K562 (cell line): Measurements from ENCODE around the gene SS18L1. TPM values are rescaled to one million over a fixed set of nuclear protein-coding genes. Genes with fewer than 3 reads are reported as not detected.

Experiments
- CCNT2 ChIP-seq: IDR thresholded peaks from 2 replicates; pipeline ENCODE4 v1.6.1; 2011; ENCODE audit warnings: borderline replicate concordance, low read depth, mild to moderate bottlenecking, moderate library complexity, mixed read lengths, low read length; ENCODE audit not compliant: insufficient read length; ENCODE audit errors: extremely low read depth
- CREM ChIP-seq: IDR thresholded peaks from 2 replicates; pipeline ENCODE4 v1.6.1; 2014; ENCODE audit warnings: antibody characterized with exemption, low read depth
- CTBP1 ChIP-seq: fragments of 450-650 bp; IDR thresholded peaks from 2 replicates; pipeline ENCODE4 v1.6.1; 2016; ENCODE audit warnings: borderline replicate concordance
- EGR1 ChIP-seq: fragments of 450-650 bp; conservative IDR thresholded peaks from 2 replicates; pipeline ENCODE4 v1.6.1; 2017; ENCODE audit warnings: mild to moderate bottlenecking
- MTA3 ChIP-seq: fragments of 450-650 bp; formaldehyde crosslinking; IDR thresholded peaks from 2 replicates; pipeline ENCODE4 v1.6.1; 2017; ENCODE audit warnings: mild to moderate bottlenecking, borderline replicate concordance
- NR4A1 ChIP-seq, 2 experiments: fragments of 250-450 bp in 1 of 2; fragments of 450-650 bp in 1 of 2; sonication (Bioruptor Pico) in 1 of 2; IDR thresholded peaks; 2 replicates each; pipeline versions ENCODE4 v1.4.0 to v1.6.1; 2016 to 2020; ENCODE audit warnings: mild to moderate bottlenecking in 2 of 2, missing compliant biosample characterization in 1 of 2, missing genetic modification characterization in 1 of 2, moderate library complexity in 1 of 2
- OTX1 ChIP-seq: fragments of 450-650 bp; formaldehyde crosslinking; IDR thresholded peaks from 2 replicates; pipeline ENCODE4 v1.4.0; 2022; ENCODE audit warnings: mild to moderate bottlenecking
- PHF8 ChIP-seq: fragments of 200-600 bp; sonication (generic); IDR thresholded peaks from 2 replicates; pipeline ENCODE4 v1.6.1; 2012; ENCODE audit warnings: mixed run types, mild to moderate bottlenecking, inconsistent platforms, low read length, moderate library complexity, borderline replicate concordance
- PRPF4 ChIP-seq: fragments of 200-400 bp; formaldehyde crosslinking; IDR thresholded peaks from one replicate; pipeline ENCODE4 v1.6.1; 2017; ENCODE audit warnings: low read length, low read depth, mild to moderate bottlenecking; ENCODE audit not compliant: insufficient read depth, poor library complexity, severe bottlenecking
- YY1 ChIP-seq, 3 experiments: IDR thresholded peaks; 2 replicates each; pipeline ENCODE4 v1.6.1; 2011; ENCODE audit warnings: low read length in 2 of 3, mild to moderate bottlenecking in 2 of 3, moderate library complexity in 2 of 3, borderline replicate concordance in 1 of 3, control low read depth in 1 of 3, low read depth in 1 of 3; ENCODE audit not compliant: insufficient read depth in 3 of 3, insufficient replicate concordance in 2 of 3, control insufficient read depth in 1 of 3, insufficient read length in 1 of 3; ENCODE audit errors: extremely low read depth in 1 of 3
- ZFX ChIP-seq: sonication (generic); formaldehyde crosslinking; IDR thresholded peaks from 2 replicates; pipeline ENCODE4 v1.8.0; 2022; ENCODE audit warnings: mild to moderate bottlenecking, missing genetic modification reagents, moderate library complexity
- ZNF24 ChIP-seq: fragments of 450-650 bp; IDR thresholded peaks from 2 replicates; pipeline ENCODE4 v1.6.1; 2016
- ZNF79 ChIP-seq: fragments of 250-450 bp; sonication (Bioruptor Pico); IDR thresholded peaks from 2 replicates; pipeline ENCODE4 v1.4.0; 2020; ENCODE audit warnings: low read depth, mild to moderate bottlenecking, moderate library complexity
- polyA plus RNA-seq, 8 experiments: library from polyadenylated mRNA; depleted of rRNA in 4 of 8; stranded (reverse) in 5 of 8; unstranded in 3 of 8; fragments of >200 nt; fragmentation: Nextera tagmentation in 2 of 8; fragmentation: Illumina TruSeq in 1 of 8; extraction: Ambion mirVana in 2 of 8; extraction: Trizol in 1 of 8; gene quantifications; 2 replicates each; pipeline versions ENCODE4 v1.2.1 to v1.2.3, GENCODE V29; 2011 to 2014; ENCODE audit warnings: inconsistent platforms in 1 of 8, missing spikeins in 1 of 8
- total RNA-seq, 7 experiments: library from RNA; depleted of rRNA in 6 of 7; stranded (reverse); fragments of >200 nt in 6 of 7; fragmentation: Illumina TruSeq in 2 of 7; extraction: Trizol in 2 of 7; gene quantifications; 2 replicates each; pipeline versions ENCODE4 v1.2.1 to v1.2.3, GENCODE V29; 2011 to 2021; ENCODE audit warnings: low replicate concordance in 1 of 7
- TF ChIP-seq, protein P1 (sequence below), 2 experiments: fragments of 450-650 bp; conservative IDR thresholded peaks; 2 replicates each; pipeline ENCODE4 v1.6.1; 2017; ENCODE audit warnings: mild to moderate bottlenecking in 2 of 2, moderate library complexity in 2 of 2
- TF ChIP-seq, protein P2 (sequence below): fragments of 450-650 bp; formaldehyde crosslinking; IDR thresholded peaks from 2 replicates; pipeline ENCODE4 v1.4.0; 2020; ENCODE audit warnings: mild to moderate bottlenecking
- TF ChIP-seq, protein P3 (sequence below), 2 experiments: IDR thresholded peaks; 2 replicates each; pipeline ENCODE4 v1.6.1; 2011; ENCODE audit warnings: borderline replicate concordance in 1 of 2, control low read depth in 1 of 2, low read depth in 1 of 2, low read length in 1 of 2, mild to moderate bottlenecking in 1 of 2, mixed read lengths in 1 of 2, moderate library complexity in 1 of 2; ENCODE audit not compliant: insufficient read depth in 1 of 2, insufficient read length in 1 of 2, poor library complexity in 1 of 2, severe bottlenecking in 1 of 2; ENCODE audit errors: extremely low read depth in 1 of 2
- TF ChIP-seq, protein P4 (sequence below): fragments of 450-650 bp; IDR thresholded peaks from 2 replicates; pipeline ENCODE4 v1.6.1; 2018; ENCODE audit not compliant: partially characterized antibody

The SS18L1 gene
- total and polyA plus RNA-seq, 9 of the 15 experiments (the other 6 are each of a cell fraction or from before 2014, with no cell fraction given): 2.7 to 28.3 (median 15.1) TPM

DNA sequence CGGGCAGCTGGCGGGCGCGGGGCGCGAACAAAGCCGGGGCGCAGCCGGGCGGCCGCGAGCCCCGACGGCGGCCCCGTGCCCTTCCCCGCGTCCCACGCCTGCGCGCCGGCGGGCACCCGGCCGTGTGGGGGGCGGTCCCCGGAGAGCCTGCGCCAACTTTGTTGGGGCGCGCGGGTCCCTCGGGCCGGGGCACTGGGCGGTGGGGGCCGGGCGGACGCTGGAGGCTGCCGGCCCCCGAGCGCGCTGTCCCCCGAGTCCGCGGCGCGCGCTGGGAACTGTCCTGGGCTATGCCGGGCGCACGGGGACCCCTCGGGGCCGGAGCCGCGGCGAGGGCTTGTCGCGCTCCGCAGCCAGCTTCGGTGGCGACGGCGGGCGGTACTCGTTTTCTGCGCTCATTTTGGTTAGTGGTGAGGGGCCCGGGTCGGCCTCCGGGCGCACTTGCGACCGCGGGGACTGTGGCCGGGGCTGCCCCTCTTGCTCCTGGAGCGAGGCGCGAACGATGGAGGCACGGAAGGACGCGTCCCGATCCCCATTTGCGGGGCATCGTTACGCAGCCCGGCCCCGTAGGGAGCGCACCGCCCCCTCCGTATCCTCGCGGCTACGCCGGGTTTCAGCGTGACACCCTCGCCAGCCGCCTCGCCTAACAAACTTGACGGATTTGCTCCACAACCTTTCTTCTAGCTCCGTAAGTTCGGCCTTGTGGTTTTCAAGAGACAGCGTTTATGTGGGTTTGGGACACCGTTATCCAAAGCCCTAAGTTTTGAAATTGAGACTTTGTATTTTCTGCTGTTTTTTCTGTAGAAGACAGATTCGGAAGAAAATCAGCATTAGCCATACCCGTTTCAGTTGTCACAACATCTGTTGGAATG lies 622 bp downstream of the SS18L1 start (continued):
- TF ChIP-seq PRPF4 (peak; percentile 5), PHF8 (peak; percentile 34; the same call in 1 of the 2 replicates), CREM (peak; percentile 55; the same call in 1 of the 2 replicates), NR4A1 (CRISPR knock-in tag; IDR thresholded peaks at IDR 0.05) (no peak), NR4A1 (tag; IDR thresholded peaks at IDR 0.05) (no peak), ZFX (CRISPR knock-in tag) (peak; percentile 38; the same call in 1 of the 2 replicates), OTX1 (no peak), CCNT2 (peak; percentile 53), MTA3 (peak; percentile 62), EGR1 (peak; percentile 48), ZNF24 (peak; percentile 61; the same call in 1 of the 2 replicates), ZNF79 (CRISPR knock-in tag) (no peak), YY1 (IDR thresholded peaks at IDR 0.05; ENCODE audit: borderline replicate concordance in 1 of 3, control insufficient read depth in 1 of 3, extremely low read depth in 1 of 3, insufficient read depth in 3 of 3, insufficient read length in 1 of 3, insufficient replicate concordance in 2 of 3, low read depth in 1 of 3, low read length in 2 of 3) (peak in 1 of 3 experiments; percentile 42), CTBP1 (peak; percentile 74)
- TF ChIP-seq, protein P1, sequence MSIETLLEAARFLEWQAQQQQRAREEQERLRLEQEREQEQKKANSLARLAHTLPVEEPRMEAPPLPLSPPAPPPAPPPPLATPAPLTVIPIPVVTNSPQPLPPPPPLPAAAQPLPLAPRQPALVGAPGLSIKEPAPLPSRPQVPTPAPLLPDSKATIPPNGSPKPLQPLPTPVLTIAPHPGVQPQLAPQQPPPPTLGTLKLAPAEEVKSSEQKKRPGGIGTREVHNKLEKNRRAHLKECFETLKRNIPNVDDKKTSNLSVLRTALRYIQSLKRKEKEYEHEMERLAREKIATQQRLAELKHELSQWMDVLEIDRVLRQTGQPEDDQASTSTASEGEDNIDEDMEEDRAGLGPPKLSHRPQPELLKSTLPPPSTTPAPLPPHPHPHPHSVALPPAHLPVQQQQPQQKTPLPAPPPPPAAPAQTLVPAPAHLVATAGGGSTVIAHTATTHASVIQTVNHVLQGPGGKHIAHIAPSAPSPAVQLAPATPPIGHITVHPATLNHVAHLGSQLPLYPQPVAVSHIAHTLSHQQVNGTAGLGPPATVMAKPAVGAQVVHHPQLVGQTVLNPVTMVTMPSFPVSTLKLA (conservative IDR thresholded peaks at IDR 0.05): peak; percentile 39 to 55; a peak in 2 of 4 replicates
- TF ChIP-seq, protein P2, sequence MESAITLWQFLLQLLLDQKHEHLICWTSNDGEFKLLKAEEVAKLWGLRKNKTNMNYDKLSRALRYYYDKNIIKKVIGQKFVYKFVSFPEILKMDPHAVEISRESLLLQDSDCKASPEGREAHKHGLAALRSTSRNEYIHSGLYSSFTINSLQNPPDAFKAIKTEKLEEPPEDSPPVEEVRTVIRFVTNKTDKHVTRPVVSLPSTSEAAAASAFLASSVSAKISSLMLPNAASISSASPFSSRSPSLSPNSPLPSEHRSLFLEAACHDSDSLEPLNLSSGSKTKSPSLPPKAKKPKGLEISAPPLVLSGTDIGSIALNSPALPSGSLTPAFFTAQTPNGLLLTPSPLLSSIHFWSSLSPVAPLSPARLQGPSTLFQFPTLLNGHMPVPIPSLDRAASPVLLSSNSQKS (CRISPR knock-in tag): no peak
- TF ChIP-seq, protein P3, sequence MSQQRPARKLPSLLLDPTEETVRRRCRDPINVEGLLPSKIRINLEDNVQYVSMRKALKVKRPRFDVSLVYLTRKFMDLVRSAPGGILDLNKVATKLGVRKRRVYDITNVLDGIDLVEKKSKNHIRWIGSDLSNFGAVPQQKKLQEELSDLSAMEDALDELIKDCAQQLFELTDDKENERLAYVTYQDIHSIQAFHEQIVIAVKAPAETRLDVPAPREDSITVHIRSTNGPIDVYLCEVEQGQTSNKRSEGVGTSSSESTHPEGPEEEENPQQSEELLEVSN (IDR thresholded peaks at IDR 0.05; ENCODE audit: borderline replicate concordance in 1 of 2, extremely low read depth in 1 of 2, insufficient read depth in 1 of 2, insufficient read length in 1 of 2, low read depth in 1 of 2, low read length in 1 of 2, poor library complexity in 1 of 2, severe bottlenecking in 1 of 2): peak; percentile 57 to 77
- TF ChIP-seq, protein P4, sequence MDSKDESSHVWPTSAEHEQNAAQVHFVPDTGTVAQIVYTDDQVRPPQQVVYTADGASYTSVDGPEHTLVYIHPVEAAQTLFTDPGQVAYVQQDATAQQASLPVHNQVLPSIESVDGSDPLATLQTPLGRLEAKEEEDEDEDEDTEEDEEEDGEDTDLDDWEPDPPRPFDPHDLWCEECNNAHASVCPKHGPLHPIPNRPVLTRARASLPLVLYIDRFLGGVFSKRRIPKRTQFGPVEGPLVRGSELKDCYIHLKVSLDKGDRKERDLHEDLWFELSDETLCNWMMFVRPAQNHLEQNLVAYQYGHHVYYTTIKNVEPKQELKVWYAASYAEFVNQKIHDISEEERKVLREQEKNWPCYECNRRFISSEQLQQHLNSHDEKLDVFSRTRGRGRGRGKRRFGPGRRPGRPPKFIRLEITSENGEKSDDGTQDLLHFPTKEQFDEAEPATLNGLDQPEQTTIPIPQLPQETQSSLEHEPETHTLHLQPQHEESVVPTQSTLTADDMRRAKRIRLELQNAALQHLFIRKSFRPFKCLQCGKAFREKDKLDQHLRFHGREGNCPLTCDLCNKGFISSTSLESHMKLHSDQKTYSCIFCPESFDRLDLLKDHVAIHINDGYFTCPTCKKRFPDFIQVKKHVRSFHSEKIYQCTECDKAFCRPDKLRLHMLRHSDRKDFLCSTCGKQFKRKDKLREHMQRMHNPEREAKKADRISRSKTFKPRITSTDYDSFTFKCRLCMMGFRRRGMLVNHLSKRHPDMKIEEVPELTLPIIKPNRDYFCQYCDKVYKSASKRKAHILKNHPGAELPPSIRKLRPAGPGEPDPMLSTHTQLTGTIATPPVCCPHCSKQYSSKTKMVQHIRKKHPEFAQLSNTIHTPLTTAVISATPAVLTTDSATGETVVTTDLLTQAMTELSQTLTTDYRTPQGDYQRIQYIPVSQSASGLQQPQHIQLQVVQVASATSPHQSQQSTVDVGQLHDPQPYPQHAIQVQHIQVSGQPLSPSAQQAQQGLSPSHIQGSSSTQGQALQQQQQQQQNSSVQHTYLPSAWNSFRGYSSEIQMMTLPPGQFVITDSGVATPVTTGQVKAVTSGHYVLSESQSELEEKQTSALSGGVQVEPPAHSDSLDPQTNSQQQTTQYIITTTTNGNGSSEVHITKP: peak; percentile 67
